ENCODE measurements around the gene FGFBP3. TPM values are rescaled to one million over a fixed set of nuclear protein-coding genes. Genes with fewer than 3 reads are reported as not detected.

The FGFBP3 gene
- total and polyA plus RNA-seq, 8 donors = 0.29 to 2.0 (median 0.80) TPM; not detected in 1

GRCh38 chr10:91908337-91909116, 759 bp downstream of the FGFBP3 start:
- WGBS, 5 donors = 0 to 4% (median 1%) methylated on average over 4 to 93 of the region's 93 CpGs

GRCh38 chr10:91907914-91908336, 1.4 kb downstream of the FGFBP3 start:
- H3K9me3 ChIP-seq = no peaks in the 10 kb centered on the region
- no peaks in the 10 kb centered on the region for H3K27me3 ChIP-seq
- no peaks in the 10 kb centered on the region for H3K36me3 ChIP-seq
- peaks cover 5 to 30% (median 20%) of the 10 kb centered on the region in 4 donors for H3K4me1 ChIP-seq
- H3K4me3 ChIP-seq = peak overlapping the region; percentile 78 to 92 (median 89)
- TF ChIP-seq POLR2A (IDR thresholded peaks at IDR 0.05) = no peak
- TF ChIP-seq EP300 (IDR thresholded peaks at IDR 0.05) = no peak
- TF ChIP-seq POLR2AphosphoS5 (IDR thresholded peaks at IDR 0.05) = no peak
- TF ChIP-seq CTCF (IDR thresholded peaks at IDR 0.05) = no peak
- intact Hi-C loops (cut with DNase I; ENCODE audit: low total_unique reads) = no loop called here
- H3K27ac ChIP-seq = peak overlapping the region; percentile 18 to 82 (median 71)
- WGBS, 5 donors = 4 to 10% (median 5%) methylated on average over 8 to 18 of the region's 18 CpGs
- DNase-seq = no peak

More at GRCh38 chr10:91908337-91909116, 759 bp downstream of the FGFBP3 start:
- TF ChIP-seq CTCF (IDR thresholded peaks at IDR 0.05) (peak in 3 of 7 experiments; percentile 19 to 44 (median 25)), POLR2AphosphoS5 (IDR thresholded peaks at IDR 0.05) (peak in 2 of 3 donors; percentile 22 to 53), POLR2A (IDR thresholded peaks at IDR 0.05) (no peak), EP300 (IDR thresholded peaks at IDR 0.05) (no peak)
- H3K27ac ChIP-seq = peak overlapping the region; percentile 42 to 82 (median 71)
- no peaks in the 10 kb centered on the region for H3K36me3 ChIP-seq
- H3K4me3 ChIP-seq = peak overlapping the region; percentile 78 to 92 (median 89)
- H3K27me3 ChIP-seq = no peaks in the 10 kb centered on the region
- intact Hi-C loops (cut with DNase I; ENCODE audit: low total_unique reads) = no loop called here
- peak; percentile 77 to 95 for DNase-seq
- no peaks in the 10 kb centered on the region for H3K9me3 ChIP-seq
- peaks cover 5 to 31% (median 20%) of the 10 kb centered on the region in 4 donors for H3K4me1 ChIP-seq

GRCh38 chr10:91907033-91907594, 2.2 kb downstream of the FGFBP3 start:
- intact Hi-C loops (cut with DNase I; ENCODE audit: low total_unique reads) = no loop called here
- WGBS, 5 donors = 87 to 94% (median 89%) methylated on average over 5 of the region's 5 CpGs
- Histone ChIP-seq H3K4me3 (no peak overlapping the region), H3K9me3 (no peaks in the 10 kb centered on the region), H3K36me3 (no peaks in the 10 kb centered on the region), H3K27ac (no peak overlapping the region), H3K4me1 (peaks cover 8 to 36% (median 19%) of the 10 kb centered on the region in 4 donors), H3K27me3 (no peaks in the 10 kb centered on the region)
- no peak for DNase-seq
- TF ChIP-seq CTCF (IDR thresholded peaks at IDR 0.05) (no peak), POLR2A (IDR thresholded peaks at IDR 0.05) (no peak)

GRCh38 chr10:91901784-91902677, 7.3 kb downstream of the FGFBP3 start:
- Histone ChIP-seq H3K27ac (peak overlapping the region in 3 of 5 donors; percentile 18 to 71 (median 52)), H3K27me3 (no peaks in the 10 kb centered on the region)

More at GRCh38 chr10:91901784-91902677, 7.3 kb downstream of the FGFBP3 start:
- TF ChIP-seq CTCF (IDR thresholded peaks at IDR 0.05) (no peak), POLR2AphosphoS5 (IDR thresholded peaks at IDR 0.05) (peak in 2 of 3 donors; percentile 63 to 69), EP300 (IDR thresholded peaks at IDR 0.05) (no peak), POLR2A (IDR thresholded peaks at IDR 0.05) (no peak)
- intact Hi-C loops (cut with DNase I; ENCODE audit: low total_unique reads) = no loop called here
- peak; percentile 49 to 82 for DNase-seq
- H3K9me3 ChIP-seq = no peaks in the 10 kb centered on the region
- 0 to 4% (median 3%) methylated on average over 2 of the region's 2 CpGs for WGBS, 5 donors
- H3K36me3 ChIP-seq = no peaks in the 10 kb centered on the region
- H3K4me1 ChIP-seq = peaks cover 0 to 18% (median 5%) of the 10 kb centered on the region in 4 donors
- H3K4me3 ChIP-seq = no peak overlapping the region
